Kidney epithelial cell (primary cell): Measurements from ENCODE around the gene ARF6. TPM values are rescaled to one million over a fixed set of nuclear protein-coding genes. Genes with fewer than 3 reads are reported as not detected.
"Not testable (repeated sequence)": the region's sequence is repeated elsewhere in the genome, so short reads cannot be mapped to it uniquely, and the experiment has no call there.

ENCODE experiments used
- DNase-seq: peaks from one replicate; pipeline ENCODE4 v3.0.0-alpha.2; 2010; ENCODE audit warnings: low read depth
- H3K27me3 ChIP-seq: 2 replicates; pipeline ENCODE4 v1.6.0; 2011; ENCODE audit warnings: low read length; ENCODE audit not compliant: control insufficient read depth, insufficient read depth
- H3K36me3 ChIP-seq: 2 replicates; pipeline ENCODE4 v1.5.1; 2011; ENCODE audit warnings: low read length; ENCODE audit not compliant: control insufficient read depth, insufficient read depth
- H3K4me3 ChIP-seq: 2 replicates; pipeline ENCODE4 v1.5.1; 2011; ENCODE audit warnings: low read depth, mild to moderate bottlenecking, control low read depth, low read length
- total RNA-seq: library from RNA; depleted of rRNA; stranded (reverse); fragments of >200 nt; gene quantifications from 2 replicates; pipeline ENCODE4 v1.2.3, GENCODE V29; 2015
- TF ChIP-seq, protein P1 (sequence below): IDR thresholded peaks from 2 replicates; pipeline ENCODE4 v1.5.1; 2011; ENCODE audit warnings: mild to moderate bottlenecking, moderate library complexity, low read length, control low read depth, inconsistent platforms; ENCODE audit not compliant: insufficient read depth, poor library complexity, severe bottlenecking

Gene ARF6
- total RNA-seq, 1 donor from 2014 or later: 76.3 TPM

DNA sequence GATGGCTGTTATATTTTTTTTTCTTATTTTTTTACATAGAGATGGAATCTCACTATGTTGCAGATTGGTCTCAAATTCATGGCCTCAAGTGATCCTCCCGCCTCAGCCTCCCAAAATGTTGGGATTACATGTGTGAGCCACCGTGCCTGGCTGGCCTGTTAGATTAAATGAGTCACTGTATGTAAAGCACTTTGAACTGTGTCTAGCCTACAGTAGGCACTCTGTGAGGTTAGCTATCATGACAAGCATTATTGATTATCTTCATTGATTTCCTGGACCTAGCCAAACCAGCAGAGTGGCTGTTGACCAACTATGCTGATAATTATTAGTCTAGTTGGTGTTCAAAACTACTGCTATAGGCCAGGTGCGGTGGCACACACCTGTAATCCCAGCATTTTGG is 42.6 kb downstream of the ARF6 start:
- Histone ChIP-seq H3K36me3 (no peaks in the 10 kb centered on the region), H3K27me3 (no peaks in the 10 kb centered on the region), H3K4me3 (no peak overlapping the region)
- TF ChIP-seq, protein P1, sequence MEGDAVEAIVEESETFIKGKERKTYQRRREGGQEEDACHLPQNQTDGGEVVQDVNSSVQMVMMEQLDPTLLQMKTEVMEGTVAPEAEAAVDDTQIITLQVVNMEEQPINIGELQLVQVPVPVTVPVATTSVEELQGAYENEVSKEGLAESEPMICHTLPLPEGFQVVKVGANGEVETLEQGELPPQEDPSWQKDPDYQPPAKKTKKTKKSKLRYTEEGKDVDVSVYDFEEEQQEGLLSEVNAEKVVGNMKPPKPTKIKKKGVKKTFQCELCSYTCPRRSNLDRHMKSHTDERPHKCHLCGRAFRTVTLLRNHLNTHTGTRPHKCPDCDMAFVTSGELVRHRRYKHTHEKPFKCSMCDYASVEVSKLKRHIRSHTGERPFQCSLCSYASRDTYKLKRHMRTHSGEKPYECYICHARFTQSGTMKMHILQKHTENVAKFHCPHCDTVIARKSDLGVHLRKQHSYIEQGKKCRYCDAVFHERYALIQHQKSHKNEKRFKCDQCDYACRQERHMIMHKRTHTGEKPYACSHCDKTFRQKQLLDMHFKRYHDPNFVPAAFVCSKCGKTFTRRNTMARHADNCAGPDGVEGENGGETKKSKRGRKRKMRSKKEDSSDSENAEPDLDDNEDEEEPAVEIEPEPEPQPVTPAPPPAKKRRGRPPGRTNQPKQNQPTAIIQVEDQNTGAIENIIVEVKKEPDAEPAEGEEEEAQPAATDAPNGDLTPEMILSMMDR: no peak
- DNase-seq: no peak

DNA sequence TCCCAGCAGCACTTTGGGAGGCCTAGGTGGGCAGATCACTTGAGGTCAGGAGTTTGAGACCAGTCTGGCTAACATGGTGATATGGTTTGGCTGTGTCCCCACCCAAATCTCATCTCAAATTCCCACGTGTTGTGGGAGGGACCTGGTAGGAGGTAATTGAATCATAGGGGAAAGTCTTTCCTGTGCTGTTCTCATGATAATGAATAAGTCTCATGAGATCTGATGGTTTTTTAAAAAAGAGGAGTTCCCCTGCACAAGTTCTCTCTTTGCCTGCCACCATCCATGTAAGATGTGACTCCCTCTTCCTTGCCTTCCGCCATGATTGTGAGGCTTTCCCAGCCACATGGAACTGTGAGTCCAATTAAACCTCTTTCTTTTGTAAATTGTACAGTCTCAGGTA is 43.4 kb downstream of the ARF6 start:
- not testable (repeated sequence) for DNase-seq, H3K27me3 ChIP-seq, H3K36me3 ChIP-seq, H3K4me3 ChIP-seq

DNA sequence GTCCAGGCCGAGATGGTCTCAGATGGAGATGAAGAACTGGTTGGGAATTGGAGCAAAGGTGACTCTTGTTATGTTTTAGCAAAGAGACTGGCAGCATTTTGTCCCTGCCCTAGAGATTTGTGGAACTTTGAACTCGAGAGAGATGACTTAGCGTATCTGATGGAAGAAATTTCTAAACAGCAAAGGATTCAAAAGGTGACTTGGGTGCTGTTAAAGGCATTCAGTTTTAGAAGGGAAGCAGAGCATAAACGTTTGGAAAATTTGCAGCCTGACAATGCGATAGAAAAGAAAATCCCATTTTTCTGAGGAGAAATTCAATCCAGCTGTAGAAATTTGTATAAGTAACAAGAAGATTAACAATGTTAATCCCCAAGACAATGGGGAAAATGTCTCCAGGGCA is 44.0 kb downstream of the ARF6 start:
- DNase-seq, H3K4me3 ChIP-seq, H3K36me3 ChIP-seq, H3K27me3 ChIP-seq: not testable (repeated sequence)

DNA sequence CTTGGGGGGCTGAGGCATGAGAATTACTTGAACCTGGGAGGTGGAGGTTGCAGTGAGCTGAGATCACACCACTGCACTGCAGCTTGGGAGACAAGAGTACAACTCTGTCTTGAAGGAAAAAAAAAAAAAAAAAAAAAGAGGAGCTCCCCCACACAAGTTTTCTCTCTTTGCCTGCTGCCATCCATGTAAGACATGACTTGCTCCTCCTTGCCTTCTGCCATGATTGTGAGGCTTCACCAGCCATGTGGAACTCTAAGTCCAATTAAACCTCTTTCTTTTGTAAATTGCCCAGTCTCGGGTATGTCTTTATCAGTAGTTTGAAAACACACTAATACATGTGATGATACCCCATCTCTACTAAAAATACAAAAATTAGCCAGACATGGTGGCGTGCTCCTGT is 46.3 kb downstream of the ARF6 start:
- not testable (repeated sequence) for DNase-seq, H3K4me3 ChIP-seq, H3K36me3 ChIP-seq, H3K27me3 ChIP-seq

DNA sequence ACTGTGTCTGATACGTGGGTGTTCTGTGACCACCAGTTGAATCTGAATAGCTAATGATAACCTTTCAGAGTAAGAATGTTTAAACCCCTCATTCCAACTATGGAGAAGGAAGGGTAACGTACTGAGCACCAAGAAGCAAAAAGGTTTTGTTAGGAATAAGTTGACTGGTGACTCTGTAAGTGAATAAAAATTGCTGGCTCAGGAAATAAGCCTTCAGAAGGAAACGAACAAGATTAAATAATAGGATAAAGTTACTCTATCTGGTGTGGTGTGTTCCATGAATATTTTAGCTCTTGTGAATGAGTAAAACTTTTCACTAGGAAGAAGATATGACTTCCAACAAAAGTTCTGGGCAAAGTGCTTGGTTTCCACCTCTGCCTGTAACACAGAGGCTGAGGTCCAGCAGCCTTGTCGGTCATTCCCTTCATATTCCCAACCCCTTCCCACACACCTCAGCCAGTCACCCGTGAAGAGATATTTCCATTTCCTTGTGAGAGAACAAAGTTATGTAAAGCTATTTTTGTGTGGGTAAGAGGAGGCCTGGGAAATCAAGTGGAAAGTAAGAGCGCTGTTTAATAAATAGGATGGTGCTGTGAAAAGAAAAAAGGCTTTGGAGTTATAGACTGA is 47.1 kb downstream of the ARF6 start:
- Histone ChIP-seq H3K27me3 (no peaks in the 10 kb centered on the region), H3K4me3 (no peak overlapping the region), H3K36me3 (no peaks in the 10 kb centered on the region)
- TF ChIP-seq, protein P1: no peak
- no peak for DNase-seq

DNA sequence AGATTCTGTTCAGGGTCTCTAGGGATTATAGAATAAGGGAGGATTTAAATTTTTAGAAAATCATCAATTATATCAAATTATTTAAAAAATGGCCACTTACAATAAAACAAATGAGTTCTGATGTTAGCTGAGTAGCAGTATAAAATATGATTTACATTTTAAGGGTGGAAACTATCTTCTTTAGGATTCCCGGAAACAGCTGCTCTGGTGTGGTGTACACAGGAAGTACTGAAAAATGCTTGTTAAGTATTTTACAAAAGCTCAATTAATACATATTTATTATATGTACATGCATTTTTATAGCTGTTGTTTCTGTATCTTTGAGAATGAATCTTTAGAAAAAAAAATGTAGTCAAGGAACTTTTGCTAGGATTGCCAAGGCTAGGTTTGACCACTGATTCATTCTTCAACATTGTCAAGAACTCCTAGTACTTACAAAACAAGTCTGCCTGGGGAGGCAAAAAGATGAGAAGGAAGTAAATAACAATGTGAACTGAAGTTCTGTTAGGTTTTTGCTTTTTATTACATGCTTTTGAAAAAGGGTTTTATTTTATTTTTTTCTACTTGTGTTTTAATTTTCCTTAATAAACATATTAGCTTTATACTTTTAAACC is 48.0 kb downstream of the ARF6 start:
- DNase-seq: no peak
- Histone ChIP-seq H3K4me3 (no peak overlapping the region), H3K36me3 (no peaks in the 10 kb centered on the region), H3K27me3 (no peaks in the 10 kb centered on the region)
- TF ChIP-seq, protein P1: no peak

DNA sequence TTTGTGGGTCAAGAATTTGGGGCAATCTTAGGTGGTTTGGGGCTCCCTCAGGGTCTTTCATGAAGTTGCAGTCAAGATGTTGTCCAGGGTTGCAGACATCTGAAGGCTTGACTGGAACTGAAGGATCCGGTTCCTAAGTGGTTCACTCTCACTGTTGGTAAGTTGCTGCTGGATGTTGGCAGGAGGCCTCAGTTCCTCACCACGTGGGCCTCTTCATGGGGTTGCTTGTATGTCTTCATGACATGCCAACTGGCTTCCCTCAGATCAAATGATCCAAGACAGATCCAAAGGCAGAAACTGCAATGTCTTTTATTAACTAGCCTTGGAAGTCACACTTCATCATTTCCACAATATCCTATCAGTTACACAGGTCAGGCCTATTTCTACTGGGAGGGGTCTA is 49.2 kb downstream of the ARF6 start:
- Histone ChIP-seq H3K27me3 (no peaks in the 10 kb centered on the region), H3K36me3 (no peaks in the 10 kb centered on the region), H3K4me3 (no peak overlapping the region)
- no peak for DNase-seq
- TF ChIP-seq, protein P1: no peak
